Measurements from ENCODE around the gene SLC35F5. TPM values are rescaled to one million over a fixed set of nuclear protein-coding genes. Genes with fewer than 3 reads are reported as not detected.

SLC35F5 gene
- total and polyA plus RNA-seq, 4 donors = 15.3 to 70.8 (median 44.6) TPM

- TF ChIP-seq SP1 (IDR thresholded peaks at IDR 0.05) (no peak), FOXA2 (IDR thresholded peaks at IDR 0.05) (no peak), RAD21 (IDR thresholded peaks at IDR 0.05) (peak; percentile 59 to 60), EGR1 (IDR thresholded peaks at IDR 0.05; ENCODE audit: low read depth in 2 of 2) (no peak), GABPA (IDR thresholded peaks at IDR 0.05 in 1 of 2, conservative IDR thresholded peaks at IDR 0.05 in 1 of 2) (no peak), HNF4G (IDR thresholded peaks at IDR 0.05) (no peak), CTCF (IDR thresholded peaks at IDR 0.05; ENCODE audit: low read depth, low read length, missing input control) (peak; percentile 22), RXRA (IDR thresholded peaks at IDR 0.05) (no peak), ATF3 (IDR thresholded peaks at IDR 0.05) (no peak), JUND (IDR thresholded peaks at IDR 0.05) (peak in 1 of 2 donors; percentile 37)
- H3K36me3 ChIP-seq (ENCODE audit: control insufficient read depth in 4 of 4, insufficient read depth in 3 of 4, low read depth in 1 of 4, low read length in 3 of 4) = peaks cover 0 to 2% (median 0%) of the 10 kb centered on the region in 4 donors
- H3K4me1 ChIP-seq (ENCODE audit: control insufficient read depth in 4 of 4, insufficient read depth in 4 of 4, low read length in 3 of 4) = no peaks in the 10 kb centered on the region
- H3K27ac ChIP-seq (ENCODE audit: low read depth in 1 of 2, low read length in 2 of 2) = no peak overlapping the region
- no peak overlapping the region for H3K4me3 ChIP-seq (ENCODE audit: low read depth in 1 of 3, low read length in 3 of 3)
- H3K9ac ChIP-seq (ENCODE audit: low read depth in 1 of 2, low read length in 2 of 2) = no peak overlapping the region
- no peaks in the 10 kb centered on the region for H3K27me3 ChIP-seq (ENCODE audit: control insufficient read depth in 4 of 4, insufficient read depth in 4 of 4, low read length in 3 of 4)
- DNase-seq (ENCODE audit: low spot score) = no peak
- 70% methylated on average over 17 of the region's 17 CpGs for WGBS
- H3K9me3 ChIP-seq (ENCODE audit: control insufficient read depth in 4 of 4, low read length in 3 of 4) = no peaks in the 10 kb centered on the region
Measured at GRCh38 chr2:113700186-113700841, 56.1 kb downstream of the SLC35F5 start.

- H3K9me3 ChIP-seq (ENCODE audit: control insufficient read depth in 4 of 4, low read length in 3 of 4) = no peaks in the 10 kb centered on the region
- TF ChIP-seq JUND (IDR thresholded peaks at IDR 0.05) (no peak), TAF1 (conservative IDR thresholded peaks at IDR 0.05) (no peak), HNF4A (conservative IDR thresholded peaks at IDR 0.05) (no peak), FOXA2 (IDR thresholded peaks at IDR 0.05) (no peak), MAX (IDR thresholded peaks at IDR 0.05) (no peak), ZBTB33 (IDR thresholded peaks at IDR 0.05) (no peak), EGR1 (IDR thresholded peaks at IDR 0.05; ENCODE audit: low read depth in 2 of 2) (no peak), CTCF (IDR thresholded peaks at IDR 0.05; ENCODE audit: low read depth, low read length, missing input control) (no peak), RAD21 (IDR thresholded peaks at IDR 0.05) (no peak), HNF4G (IDR thresholded peaks at IDR 0.05) (no peak), GABPA (IDR thresholded peaks at IDR 0.05 in 1 of 2, conservative IDR thresholded peaks at IDR 0.05 in 1 of 2) (no peak), ATF3 (IDR thresholded peaks at IDR 0.05) (no peak), REST (IDR thresholded peaks at IDR 0.05) (no peak), SP1 (IDR thresholded peaks at IDR 0.05) (no peak), NR2F2 (IDR thresholded peaks at IDR 0.05) (no peak), YY1 (IDR thresholded peaks at IDR 0.05) (no peak), FOXA1 (IDR thresholded peaks at IDR 0.05) (no peak), RXRA (IDR thresholded peaks at IDR 0.05) (no peak)
- H3K27ac ChIP-seq (ENCODE audit: low read depth in 1 of 2, low read length in 2 of 2) = no peak overlapping the region
- H3K27me3 ChIP-seq (ENCODE audit: control insufficient read depth in 4 of 4, insufficient read depth in 4 of 4, low read length in 3 of 4) = no peaks in the 10 kb centered on the region
- H3K4me3 ChIP-seq (ENCODE audit: low read depth in 1 of 3, low read length in 3 of 3) = no peak overlapping the region
- DNase-seq (ENCODE audit: low spot score) = no peak
- H3K36me3 ChIP-seq (ENCODE audit: control insufficient read depth in 4 of 4, insufficient read depth in 3 of 4, low read depth in 1 of 4, low read length in 3 of 4) = no peaks in the 10 kb centered on the region
- 94% methylated on average over 5 of the region's 5 CpGs for WGBS
- H3K4me1 ChIP-seq (ENCODE audit: control insufficient read depth in 4 of 4, insufficient read depth in 4 of 4, low read length in 3 of 4) = no peaks in the 10 kb centered on the region
- H3K9ac ChIP-seq (ENCODE audit: low read depth in 1 of 2, low read length in 2 of 2) = no peak overlapping the region
Measured at GRCh38 chr2:113698892-113699447, 57.5 kb downstream of the SLC35F5 start.

Measured in liver (tissue), 9 donors.